Measurements from ENCODE around the gene NR2F1-AS1. TPM values are rescaled to one million over a fixed set of nuclear protein-coding genes. Genes with fewer than 3 reads are reported as not detected.

Gene NR2F1-AS1
- total and polyA plus RNA-seq, 4 donors = 2.0 to 4.0 (median 2.1) TPM

DNA sequence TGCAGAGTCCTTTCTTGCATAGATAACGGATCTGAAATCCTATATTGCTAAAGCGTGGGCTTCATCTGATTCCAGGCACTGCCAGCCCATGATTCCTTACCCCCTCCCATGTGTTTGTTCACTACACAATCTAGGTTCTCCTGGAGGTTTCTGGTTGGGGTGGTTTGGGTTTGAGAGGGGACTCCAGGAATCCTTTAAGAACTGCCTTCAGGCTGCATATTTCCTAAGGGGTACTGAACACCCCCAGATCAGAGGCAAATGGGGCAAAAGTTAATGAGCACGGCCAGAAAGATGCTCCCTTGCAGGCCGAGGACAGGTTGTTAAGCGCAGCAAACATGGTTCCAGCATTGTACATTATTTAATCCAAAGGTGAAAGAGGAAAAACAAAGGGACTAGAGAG lies 11.9 kb upstream of the NR2F1-AS1 start:
- no peak for TF ChIP-seq NR2F2 (IDR thresholded peaks at IDR 0.05)
- TF ChIP-seq EGR1 (IDR thresholded peaks at IDR 0.05; ENCODE audit: low read depth in 2 of 2) = no peak
- TF ChIP-seq RXRA (IDR thresholded peaks at IDR 0.05) = no peak
- TF ChIP-seq, protein P1, sequence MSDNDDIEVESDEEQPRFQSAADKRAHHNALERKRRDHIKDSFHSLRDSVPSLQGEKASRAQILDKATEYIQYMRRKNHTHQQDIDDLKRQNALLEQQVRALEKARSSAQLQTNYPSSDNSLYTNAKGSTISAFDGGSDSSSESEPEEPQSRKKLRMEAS (IDR thresholded peaks at IDR 0.05) = no peak
- TF ChIP-seq, protein P2, sequence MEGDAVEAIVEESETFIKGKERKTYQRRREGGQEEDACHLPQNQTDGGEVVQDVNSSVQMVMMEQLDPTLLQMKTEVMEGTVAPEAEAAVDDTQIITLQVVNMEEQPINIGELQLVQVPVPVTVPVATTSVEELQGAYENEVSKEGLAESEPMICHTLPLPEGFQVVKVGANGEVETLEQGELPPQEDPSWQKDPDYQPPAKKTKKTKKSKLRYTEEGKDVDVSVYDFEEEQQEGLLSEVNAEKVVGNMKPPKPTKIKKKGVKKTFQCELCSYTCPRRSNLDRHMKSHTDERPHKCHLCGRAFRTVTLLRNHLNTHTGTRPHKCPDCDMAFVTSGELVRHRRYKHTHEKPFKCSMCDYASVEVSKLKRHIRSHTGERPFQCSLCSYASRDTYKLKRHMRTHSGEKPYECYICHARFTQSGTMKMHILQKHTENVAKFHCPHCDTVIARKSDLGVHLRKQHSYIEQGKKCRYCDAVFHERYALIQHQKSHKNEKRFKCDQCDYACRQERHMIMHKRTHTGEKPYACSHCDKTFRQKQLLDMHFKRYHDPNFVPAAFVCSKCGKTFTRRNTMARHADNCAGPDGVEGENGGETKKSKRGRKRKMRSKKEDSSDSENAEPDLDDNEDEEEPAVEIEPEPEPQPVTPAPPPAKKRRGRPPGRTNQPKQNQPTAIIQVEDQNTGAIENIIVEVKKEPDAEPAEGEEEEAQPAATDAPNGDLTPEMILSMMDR (IDR thresholded peaks at IDR 0.05; ENCODE audit: low read depth, low read length, missing input control) = no peak
- TF ChIP-seq YY1 (IDR thresholded peaks at IDR 0.05) = no peak
- no peak for TF ChIP-seq HNF4G (IDR thresholded peaks at IDR 0.05)
- TF ChIP-seq, protein P3, sequence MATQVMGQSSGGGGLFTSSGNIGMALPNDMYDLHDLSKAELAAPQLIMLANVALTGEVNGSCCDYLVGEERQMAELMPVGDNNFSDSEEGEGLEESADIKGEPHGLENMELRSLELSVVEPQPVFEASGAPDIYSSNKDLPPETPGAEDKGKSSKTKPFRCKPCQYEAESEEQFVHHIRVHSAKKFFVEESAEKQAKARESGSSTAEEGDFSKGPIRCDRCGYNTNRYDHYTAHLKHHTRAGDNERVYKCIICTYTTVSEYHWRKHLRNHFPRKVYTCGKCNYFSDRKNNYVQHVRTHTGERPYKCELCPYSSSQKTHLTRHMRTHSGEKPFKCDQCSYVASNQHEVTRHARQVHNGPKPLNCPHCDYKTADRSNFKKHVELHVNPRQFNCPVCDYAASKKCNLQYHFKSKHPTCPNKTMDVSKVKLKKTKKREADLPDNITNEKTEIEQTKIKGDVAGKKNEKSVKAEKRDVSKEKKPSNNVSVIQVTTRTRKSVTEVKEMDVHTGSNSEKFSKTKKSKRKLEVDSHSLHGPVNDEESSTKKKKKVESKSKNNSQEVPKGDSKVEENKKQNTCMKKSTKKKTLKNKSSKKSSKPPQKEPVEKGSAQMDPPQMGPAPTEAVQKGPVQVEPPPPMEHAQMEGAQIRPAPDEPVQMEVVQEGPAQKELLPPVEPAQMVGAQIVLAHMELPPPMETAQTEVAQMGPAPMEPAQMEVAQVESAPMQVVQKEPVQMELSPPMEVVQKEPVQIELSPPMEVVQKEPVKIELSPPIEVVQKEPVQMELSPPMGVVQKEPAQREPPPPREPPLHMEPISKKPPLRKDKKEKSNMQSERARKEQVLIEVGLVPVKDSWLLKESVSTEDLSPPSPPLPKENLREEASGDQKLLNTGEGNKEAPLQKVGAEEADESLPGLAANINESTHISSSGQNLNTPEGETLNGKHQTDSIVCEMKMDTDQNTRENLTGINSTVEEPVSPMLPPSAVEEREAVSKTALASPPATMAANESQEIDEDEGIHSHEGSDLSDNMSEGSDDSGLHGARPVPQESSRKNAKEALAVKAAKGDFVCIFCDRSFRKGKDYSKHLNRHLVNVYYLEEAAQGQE (IDR thresholded peaks at IDR 0.05) = no peak
- TF ChIP-seq JUND (IDR thresholded peaks at IDR 0.05) = no peak
- TF ChIP-seq GABPA (IDR thresholded peaks at IDR 0.05 in 1 of 2, conservative IDR thresholded peaks at IDR 0.05 in 1 of 2) = no peak
- TF ChIP-seq, protein P4, sequence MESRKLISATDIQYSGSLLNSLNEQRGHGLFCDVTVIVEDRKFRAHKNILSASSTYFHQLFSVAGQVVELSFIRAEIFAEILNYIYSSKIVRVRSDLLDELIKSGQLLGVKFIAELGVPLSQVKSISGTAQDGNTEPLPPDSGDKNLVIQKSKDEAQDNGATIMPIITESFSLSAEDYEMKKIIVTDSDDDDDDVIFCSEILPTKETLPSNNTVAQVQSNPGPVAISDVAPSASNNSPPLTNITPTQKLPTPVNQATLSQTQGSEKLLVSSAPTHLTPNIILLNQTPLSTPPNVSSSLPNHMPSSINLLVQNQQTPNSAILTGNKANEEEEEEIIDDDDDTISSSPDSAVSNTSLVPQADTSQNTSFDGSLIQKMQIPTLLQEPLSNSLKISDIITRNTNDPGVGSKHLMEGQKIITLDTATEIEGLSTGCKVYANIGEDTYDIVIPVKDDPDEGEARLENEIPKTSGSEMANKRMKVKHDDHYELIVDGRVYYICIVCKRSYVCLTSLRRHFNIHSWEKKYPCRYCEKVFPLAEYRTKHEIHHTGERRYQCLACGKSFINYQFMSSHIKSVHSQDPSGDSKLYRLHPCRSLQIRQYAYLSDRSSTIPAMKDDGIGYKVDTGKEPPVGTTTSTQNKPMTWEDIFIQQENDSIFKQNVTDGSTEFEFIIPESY (IDR thresholded peaks at IDR 0.05) = no peak
- TF ChIP-seq, protein P5, sequence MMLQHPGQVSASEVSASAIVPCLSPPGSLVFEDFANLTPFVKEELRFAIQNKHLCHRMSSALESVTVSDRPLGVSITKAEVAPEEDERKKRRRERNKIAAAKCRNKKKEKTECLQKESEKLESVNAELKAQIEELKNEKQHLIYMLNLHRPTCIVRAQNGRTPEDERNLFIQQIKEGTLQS (IDR thresholded peaks at IDR 0.05) = no peak
- no peak for TF ChIP-seq FOXA2 (IDR thresholded peaks at IDR 0.05)
- TF ChIP-seq TAF1 (conservative IDR thresholded peaks at IDR 0.05) = no peak
- TF ChIP-seq SP1 (IDR thresholded peaks at IDR 0.05) = no peak
- no peak for TF ChIP-seq HNF4A (conservative IDR thresholded peaks at IDR 0.05)
- no peak for TF ChIP-seq RAD21 (IDR thresholded peaks at IDR 0.05)
- no peak for TF ChIP-seq FOXA1 (IDR thresholded peaks at IDR 0.05)
- Histone ChIP-seq H3K27ac (ENCODE audit: low read depth in 1 of 2, low read length in 2 of 2) (no peak overlapping the region), H3K9me3 (ENCODE audit: control insufficient read depth in 4 of 4, low read length in 3 of 4) (no peaks in the 10 kb centered on the region), H3K9ac (ENCODE audit: low read depth in 1 of 2, low read length in 2 of 2) (no peak overlapping the region), H3K27me3 (ENCODE audit: control insufficient read depth in 4 of 4, insufficient read depth in 4 of 4, low read length in 3 of 4) (peaks cover 0 to 7% (median 2%) of the 10 kb centered on the region in 4 donors), H3K4me3 (ENCODE audit: low read depth in 1 of 3, low read length in 3 of 3) (no peak overlapping the region), H3K4me1 (ENCODE audit: control insufficient read depth in 4 of 4, insufficient read depth in 4 of 4, low read length in 3 of 4) (peaks cover 0 to 5% (median 0%) of the 10 kb centered on the region in 4 donors), H3K36me3 (ENCODE audit: control insufficient read depth in 4 of 4, insufficient read depth in 3 of 4, low read depth in 1 of 4, low read length in 3 of 4) (no peaks in the 10 kb centered on the region)
- WGBS = 78% methylated on average over 5 of the region's 5 CpGs
- DNase-seq (ENCODE audit: low spot score) = no peak
